DMS53 treated with DMSO at 0.1 percent for 48 hours (cell line): Measurements from ENCODE around the gene CORO2B.

Experiments used
- DNase-seq: peaks from one replicate; lab custom pipeline; 2025; ENCODE audit not compliant: unreplicated experiment; lab: John Stamatoyannopoulos, UW

The CORO2B gene

DNA sequence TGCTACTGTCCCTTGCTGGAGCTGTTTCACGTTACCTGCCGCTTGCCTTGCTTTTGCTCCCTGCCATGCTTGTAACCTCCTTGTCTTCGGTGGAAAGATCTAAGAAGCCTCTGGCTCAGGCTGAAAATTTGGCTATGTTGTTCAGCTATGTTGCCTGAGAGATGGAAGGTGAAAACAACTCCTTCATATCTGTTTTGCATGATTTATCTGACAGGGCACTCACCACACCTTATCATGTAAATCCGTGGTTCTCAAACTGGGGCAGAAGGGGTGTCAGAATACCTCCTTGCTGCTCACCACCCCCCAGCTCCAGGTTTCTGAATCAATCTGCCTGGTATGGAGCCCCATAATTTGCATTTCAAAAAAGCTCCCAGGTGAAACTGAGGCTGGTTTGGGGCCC lies 6.5 kb upstream of the CORO2B start:
- no peak for DNase-seq

DNA sequence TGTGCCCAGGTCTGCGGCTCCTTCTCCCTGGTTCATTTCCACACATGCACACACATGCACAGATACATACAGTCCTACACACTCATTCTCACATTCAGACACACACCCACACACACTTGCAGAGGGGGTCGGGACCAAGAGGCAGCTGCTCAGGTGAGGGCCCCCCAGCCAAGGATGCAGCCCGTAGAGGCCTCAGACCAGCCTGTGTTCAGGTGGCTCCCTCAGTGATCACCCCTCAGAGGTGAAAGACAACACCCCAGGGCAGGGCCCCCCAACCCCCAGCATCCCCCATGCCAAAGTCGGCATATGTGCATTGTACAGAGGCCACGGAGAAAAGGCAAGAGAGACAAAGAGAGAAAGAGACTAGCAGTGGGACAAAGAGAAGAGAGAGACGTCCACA lies 5.9 kb upstream of the CORO2B start:
- DNase-seq: no peak

DNA sequence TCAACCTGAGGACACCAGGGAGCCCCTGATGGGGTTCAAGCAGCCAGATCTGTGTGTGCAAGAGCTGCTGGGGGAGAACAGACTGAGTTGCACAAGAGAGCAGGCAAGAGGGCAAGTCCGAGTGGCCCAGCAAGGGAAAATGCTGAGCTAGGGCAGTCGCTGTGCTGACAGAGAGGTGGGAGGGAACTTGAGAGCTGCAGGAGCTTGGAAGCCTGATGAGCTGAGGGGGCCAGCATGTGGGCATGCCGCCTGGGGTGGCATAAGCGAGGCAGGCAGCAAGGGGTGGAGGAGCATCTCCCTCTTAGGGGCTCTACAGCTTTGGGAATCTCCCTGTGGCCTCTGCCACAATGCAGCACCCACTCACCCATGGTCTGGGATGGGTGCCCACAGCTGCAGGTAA lies 4.7 kb upstream of the CORO2B start:
- DNase-seq: no peak

DNA sequence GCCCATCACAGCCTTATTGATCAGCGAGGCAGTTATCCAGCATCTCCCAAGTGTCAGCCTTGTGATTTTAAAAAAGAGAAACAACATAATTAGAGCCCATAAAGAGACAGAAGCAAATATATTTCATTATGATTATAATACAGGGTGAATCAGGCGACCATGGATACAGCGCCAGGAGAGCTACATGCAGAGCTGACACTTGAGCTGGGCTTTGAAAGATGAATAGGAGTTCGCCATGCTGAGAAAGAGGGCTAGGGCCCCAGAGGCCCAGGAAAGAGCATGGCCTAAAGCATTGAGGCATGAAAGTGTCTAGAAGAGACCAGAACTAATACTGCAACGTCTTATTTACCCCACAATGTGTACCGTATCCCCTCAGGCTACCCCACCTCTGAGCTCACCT lies 4.2 kb upstream of the CORO2B start:
- no peak for DNase-seq

DNA sequence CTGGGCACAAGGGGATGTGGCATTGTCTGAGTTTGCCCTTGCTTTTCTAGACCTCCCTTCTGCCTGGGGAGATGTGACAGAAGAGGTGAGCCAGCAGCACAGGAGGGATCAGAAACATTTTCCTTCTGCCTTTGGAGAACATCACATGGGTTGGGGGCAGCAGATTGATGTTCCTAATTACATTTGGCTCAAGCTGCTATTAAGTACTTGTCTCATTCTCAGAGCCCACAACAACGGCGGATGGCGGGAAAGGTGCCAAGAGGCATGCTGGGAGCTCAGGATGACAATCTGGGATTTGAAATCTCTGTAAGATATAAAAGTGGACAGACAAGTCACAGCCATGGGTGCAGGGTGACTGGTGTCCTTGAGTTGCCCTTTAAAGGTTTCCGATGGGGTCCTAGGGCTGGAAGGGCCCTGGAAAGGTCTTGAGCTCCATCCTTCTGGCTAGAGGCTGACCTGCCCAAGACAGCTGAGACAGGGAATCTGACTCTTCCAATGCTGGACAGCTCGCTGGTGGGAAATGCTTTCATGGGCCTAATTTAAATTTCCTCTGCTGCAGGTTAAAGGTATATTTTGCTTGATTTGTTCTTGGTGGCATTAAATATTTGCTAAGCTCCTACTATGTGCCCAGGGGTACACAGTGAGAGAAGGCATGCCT lies 2.4 kb upstream of the CORO2B start:
- DNase-seq: no peak

DNA sequence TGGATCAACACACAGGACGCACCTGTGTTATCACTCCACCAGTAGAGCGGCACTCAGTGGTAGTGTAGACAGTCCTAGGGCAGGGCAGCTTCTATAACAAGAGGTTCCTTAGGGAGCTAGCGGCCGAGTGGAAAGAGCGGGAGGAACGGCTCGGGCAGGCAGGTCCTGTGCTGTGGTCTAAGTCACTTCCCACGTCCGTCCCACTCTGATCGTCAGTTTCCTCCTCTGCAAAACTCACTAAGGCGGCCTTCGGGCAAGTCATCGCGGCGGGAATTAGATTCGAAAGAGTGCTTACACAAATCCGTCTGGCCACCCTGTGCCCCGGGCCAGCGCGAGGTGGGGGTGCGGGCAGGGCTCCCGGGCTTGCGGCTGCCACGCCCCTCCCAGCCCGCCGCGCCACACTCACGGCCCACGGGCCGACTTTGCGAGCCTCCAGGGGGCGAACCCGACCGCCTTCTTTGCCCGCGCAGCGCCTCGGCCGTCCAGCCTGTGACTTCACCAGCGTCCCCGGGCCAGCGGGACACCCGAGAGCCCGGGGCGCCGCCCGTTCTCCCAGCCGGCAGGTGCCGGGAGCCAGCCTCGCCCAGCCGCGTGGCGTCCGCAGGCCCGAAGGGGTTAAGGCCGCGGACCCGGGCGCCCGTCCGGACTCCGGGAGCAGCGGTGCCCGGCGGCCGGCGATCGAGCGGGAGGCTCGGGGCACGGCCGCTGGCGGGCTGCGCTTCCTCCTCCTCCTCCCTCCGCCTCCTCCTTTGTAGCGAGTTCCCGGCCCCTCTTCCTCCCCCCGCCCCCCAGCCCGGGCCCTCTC lies 416 bp upstream of the CORO2B start:
- DNase-seq: peak; percentile 50

DNA sequence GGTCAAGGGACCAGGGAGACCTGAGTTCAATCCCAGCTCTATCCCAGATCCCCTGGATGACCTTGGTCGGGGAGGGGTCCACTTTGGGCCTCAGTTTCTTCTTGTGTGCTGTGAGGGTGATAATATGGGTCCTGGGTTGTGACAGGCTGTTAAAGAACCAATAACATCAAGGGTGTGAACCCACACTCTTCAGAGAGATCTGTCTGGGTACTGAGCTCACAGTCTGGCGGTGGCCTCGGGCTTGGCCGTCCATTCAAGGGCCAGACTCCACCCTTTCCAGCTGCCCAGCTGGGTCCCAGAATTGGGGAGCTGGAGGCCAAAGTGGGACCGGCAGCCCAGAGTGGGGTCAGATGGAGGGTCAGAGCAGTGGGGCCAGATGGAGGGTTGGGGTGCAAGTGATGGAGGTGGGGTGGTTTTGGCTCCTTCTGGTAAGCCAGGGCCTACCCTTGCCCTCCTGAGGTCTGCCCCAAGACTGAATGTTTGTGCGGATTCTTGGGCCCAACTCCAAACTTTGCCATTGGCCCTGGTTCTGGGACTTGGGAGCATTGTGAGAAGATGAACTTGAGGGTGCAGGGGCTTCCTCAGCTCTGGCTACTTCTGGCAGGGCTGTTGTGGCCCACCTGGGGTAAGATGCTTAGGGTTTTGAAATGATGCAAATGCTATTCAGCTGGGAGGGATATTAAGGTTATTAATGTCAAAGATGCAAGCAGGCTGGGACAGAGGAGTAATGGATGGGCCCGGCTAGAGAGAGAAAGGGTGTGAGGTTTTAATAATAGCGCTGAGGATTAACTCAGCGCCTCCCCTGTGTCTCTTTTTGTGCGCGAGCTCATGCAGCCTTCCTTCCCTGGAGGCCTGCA lies 1.5 kb downstream of the CORO2B start:
- no peak for DNase-seq

DNA sequence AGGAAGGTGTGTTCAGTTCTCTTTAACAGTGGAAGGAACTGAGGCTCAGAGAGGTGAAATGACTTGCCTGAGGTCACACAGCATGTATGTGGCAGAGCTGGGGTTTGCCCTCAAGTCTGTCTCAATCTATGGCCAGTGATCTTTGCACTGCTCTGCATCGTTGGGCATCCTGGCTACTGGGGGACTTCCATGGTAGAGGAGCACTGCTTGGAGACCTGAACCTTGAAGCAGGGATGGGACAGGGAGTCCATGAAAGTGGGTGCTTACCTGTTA lies 2.0 kb downstream of the CORO2B start:
- DNase-seq: no peak

DNA sequence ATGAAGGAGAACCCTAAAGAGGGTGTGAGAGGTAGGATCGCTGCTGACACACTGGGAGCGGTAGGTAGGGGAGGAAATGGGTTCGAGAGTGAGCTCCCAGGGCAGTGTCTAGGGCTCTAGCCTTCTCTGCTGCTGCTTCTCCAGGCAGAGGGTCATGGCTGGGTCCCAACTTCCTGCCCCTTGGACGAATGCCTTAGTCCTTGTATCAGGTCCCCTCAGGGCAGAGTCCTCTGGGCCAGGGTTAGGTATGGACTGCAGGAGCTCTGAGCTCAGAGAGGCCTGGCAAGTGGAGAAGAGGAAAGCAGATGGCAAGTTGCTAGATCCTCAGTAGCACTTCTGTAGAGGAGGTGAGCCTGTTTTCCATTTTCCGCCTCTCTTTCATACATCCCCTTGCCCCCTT lies 2.9 kb downstream of the CORO2B start:
- DNase-seq: no peak

DNA sequence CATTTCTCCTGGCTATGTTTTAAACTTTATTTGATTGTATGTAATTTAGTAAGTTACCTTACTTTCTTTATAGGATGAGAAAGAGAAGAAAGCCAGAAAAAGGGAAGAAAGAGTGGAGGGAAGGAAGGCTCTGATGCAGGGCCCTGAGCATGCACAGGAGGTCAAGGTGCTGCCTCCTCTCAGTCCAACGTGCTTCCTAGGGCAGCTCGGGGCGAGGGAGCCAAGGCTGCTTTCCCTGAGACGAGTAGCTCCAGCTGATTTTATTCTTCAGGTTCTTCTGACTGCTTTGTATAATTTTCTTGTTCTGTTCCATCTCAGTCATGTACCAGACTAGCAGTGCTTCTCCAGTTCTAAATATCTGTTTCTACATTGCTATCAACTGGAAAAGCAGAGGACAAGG lies 3.4 kb downstream of the CORO2B start:
- no peak for DNase-seq

DNA sequence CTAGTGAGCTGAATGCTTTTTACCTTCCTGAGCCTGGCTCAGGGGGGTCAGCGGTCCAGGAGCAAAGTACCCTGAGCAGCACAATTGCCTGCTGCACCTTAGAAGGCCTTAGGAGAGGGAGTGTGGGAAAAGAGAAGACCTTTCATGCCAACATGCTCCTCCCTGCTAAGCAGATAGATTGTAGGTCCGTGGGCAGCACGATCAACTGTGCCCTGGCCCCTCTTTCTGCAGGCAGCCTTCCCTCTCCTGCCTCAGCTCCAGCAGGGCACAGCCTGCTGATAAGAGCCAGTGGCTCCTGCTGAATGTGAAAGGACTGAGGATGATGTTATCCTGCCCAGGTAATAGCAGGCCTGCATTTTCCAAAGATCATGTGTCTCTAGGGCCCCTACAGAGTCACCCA lies 4.1 kb downstream of the CORO2B start:
- DNase-seq: no peak

DNA sequence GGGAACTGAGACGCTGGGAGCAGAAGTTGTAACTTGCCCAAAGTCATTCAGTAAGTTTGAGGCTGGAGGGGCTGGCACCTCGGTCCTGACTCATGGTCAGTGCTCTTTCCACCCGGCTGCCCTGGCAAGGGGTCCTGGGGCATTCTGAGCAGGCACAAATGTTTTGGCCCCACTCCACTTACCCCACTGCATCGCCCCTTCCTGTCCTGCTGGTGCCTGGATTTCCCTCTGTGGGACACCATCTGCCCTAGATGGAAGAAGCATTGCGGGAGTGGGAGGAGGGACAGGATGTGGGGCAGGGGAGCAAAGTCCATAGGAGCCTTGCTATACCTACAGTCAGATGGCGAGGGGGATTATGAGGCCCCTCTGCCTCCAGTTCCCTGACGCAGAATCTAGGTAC lies 4.5 kb downstream of the CORO2B start:
- no peak for DNase-seq

DNA sequence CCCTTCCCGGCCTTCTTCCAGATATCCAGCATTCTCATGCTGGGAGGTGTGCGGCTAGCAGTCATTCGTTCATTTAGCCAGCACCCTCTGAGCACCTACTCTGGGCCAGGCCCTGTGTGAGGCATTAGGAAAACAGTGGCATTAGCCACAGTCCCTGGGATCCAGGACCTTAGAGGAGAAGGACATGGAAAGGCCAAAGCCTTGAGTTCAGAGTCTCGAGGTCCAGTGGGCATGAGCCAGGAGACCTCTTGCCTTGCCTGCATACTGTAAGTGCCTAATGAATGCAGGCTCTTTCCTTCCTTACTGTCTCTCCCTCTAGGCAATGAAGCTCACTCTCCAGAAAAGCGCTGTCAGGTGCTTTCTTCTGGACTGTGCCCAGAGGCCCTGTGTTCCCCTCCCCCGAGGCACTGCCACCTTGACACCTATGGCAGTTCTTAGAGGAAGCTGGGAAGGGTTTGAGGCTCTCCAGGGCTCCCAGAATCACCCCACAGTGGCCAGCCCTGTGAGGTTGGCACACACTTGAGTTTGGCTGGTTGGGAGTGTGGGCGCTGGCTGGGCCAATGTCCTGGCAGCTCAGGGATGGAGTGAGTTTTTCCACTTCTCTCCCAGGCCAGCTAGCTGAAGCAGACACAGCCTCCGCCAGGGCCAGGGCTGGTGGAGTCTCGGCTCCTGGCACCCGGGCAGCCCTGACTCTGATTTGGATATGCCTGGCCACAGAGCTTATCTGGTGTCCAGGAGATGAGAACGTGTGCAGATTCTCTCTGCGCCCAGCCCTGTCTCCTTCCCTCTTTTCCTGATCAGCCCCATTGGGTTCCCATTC lies 5.4 kb downstream of the CORO2B start:
- no peak for DNase-seq

DNA sequence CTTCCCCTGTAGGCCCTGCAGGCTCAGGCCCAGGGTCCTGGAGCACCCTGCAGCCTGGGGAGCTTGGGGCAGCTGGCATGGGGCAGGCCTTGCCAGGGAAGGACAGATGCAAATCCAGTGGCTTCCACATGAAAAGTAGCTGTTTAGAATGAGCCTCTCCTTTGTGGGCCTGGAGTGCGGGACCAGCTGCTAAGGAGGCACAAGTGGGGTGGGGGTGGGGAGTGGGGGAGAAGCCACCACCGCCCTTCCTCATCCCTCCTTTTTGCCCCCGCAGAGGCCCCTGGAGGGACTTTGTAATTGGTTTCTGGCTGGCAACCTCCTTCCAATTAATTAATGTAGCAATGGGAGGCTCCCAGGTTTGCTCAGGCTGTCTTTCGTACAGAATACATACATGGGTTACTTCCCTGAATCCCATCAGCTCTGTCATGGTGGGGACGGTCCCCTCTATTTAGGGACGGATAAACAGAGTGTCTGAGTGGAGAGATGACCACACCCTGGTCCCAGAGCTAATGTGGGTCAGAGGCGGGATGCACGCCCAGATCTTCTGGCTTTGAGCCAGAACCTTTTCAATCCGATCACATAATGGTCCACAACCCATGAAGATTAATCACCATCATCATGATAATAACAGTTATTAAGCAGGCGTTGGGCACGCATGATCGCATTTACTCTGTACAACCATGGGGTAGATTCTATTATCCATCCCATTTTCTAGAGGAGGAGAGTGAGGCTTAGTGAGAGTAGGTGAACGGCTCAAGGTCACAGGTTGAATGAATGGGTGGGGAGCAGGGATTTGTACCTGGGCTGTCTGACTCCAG lies 6.2 kb downstream of the CORO2B start:
- DNase-seq: no peak

DNA sequence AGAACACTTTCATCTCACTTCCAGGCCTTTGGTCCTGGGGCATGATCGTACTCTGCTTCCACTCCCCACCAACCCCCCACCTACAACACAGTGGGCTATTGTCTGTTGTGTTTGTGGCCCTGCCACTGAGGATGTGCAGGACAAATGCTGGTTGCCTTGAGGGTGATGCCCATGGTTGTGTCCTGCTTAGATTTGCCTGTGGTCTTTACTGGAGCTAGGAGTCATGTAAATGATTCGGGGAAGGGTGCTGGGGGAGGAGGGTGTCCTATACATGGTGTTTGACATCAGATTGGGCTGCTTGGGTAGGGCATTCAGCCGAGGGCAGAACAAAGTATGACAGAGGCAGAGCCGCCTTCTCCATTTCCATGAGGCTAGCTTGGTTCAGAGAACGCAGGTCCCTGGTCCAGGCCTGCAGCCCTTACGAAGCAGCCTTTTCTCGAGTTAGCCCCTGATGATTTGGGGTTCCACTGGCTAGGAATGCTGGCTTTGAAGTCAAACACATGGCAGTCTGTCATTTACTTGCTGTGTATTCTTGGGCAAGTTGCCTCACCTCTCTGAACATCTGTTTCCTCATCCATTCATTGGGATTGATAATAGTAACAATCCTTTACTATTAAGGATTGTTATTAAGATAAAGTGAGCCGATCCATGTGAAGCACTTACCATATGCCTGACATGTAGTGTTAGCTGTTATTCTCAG lies 6.9 kb downstream of the CORO2B start:
- no peak for DNase-seq

DNA sequence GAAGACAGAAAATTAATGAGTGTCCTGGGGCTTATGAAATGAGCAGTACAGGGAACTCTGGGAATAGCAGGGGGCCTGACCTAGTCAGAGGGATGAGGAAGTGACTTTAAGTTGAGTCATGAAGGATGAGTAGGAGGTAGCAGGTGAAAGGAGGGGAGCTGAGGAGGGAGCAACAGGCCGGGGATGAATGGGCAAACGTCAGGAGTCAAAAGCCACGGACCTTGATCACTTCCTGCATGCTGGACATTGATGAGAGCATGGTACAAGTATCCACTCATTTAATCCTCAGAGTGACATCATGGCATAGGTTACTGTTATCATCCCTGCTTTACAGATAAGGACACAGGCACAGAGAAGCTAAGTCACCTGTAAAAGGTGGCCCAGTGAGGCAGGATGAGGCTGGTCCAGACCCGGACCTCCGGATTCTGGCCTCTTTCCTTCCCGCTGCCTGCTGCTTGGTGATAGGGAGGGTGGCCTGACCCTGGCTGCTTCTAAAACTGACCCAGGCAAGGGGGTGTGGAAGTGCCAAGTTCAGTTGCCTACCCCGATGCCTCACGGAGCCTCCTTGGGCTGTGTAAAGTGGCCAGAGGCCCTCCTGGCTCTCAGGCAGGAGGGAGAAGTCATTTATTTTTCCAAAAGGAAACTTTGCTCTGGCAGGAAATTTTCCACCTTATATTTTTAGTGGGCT lies 7.6 kb downstream of the CORO2B start:
- no peak for DNase-seq

DNA sequence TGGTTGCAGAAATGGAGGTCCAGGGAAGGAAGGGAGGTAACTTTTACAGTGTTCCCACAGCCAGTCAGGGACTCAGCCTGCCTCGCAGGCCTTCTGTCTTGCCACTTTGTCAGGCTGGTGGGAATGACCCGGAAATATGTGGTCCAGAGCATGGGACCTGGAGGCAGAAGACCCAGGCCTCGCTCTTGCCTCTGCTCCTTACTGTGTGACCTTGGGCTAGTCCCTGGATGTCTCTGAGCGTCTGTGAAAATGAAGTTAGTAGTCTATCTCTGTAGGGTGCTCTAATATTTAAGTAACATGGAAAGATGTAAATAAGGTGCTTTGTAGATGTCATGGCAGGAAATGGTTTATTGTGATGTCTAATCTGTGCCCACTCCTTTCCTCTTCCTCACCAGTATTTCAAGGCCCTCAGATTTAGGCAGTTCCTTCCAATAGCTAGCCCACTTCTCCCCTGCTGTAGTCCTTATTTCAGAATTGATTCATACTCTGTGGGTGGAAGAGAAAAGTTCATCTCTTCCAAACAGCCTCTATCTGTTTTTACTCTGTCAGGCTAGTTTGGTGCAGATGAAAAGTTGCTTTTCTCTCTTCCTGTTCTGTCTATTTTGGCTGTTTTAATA lies 9.1 kb downstream of the CORO2B start:
- DNase-seq: no peak

DNA sequence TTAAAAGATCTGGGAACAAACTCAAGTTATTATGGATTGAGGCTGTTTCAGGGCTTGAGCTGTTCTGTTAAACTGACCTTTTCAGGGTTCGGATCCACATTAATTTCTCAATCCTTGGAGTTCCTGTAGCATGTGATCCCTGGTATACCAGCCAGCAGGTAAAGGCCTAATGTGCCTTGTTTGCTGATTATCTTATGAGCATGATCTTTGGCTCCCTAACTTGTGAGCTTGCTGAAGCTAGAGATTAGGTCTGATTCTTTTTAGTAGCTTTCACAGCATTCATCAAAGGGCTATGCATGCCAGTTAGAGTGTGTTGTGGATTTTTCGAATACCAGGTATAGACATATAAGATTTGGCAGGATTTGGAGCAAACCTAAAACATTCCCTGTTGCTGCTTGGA lies 10.3 kb downstream of the CORO2B start:
- DNase-seq: no peak
